ENCODE results near the gene MMS22L. TPM values are rescaled to one million over a fixed set of nuclear protein-coding genes. Genes with fewer than 3 reads are reported as not detected.

Gene MMS22L
- total RNA-seq, 2 donors from 2014 or later = 40.9 to 62.0 TPM

DNA sequence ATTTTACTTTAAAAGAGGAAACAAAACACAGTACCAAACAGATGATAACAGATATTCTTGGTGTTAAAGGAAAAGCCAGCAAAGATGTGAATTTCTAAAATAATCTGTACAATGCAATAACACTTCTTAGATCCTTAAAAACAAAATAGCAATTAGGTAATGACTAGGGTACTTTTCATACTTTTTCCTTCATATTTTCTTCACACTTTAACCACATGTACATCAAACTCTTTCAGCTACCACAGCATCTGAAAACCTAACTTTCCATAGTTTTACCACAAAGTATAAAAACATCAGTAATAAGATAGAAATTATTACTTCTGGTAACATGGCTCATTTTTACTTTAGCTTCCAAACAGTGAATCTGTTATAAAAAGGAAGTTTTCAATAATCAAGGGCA is 141.3 kb downstream of the MMS22L start:
- no peak for ATAC-seq (replicated peaks)

DNA sequence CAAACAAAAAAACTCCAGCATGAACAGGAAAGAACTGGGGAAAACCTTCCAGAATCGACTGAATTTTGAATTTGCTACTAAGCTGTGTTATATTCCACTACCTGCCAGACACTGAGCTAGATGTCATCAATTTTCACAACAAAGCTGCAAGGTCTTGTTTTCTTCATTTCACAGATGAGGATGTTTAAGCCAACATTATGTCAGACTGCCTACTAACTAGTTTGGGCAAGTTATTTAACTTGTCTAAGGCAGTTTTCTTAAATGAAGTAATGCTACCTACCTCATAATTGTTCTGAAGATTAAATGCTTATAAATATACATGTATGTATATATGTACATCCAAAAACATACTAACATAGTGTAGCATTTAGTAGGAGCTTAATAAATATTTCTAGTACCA is 144.4 kb downstream of the MMS22L start:
- Mint-ChIP-seq H3K4me3 (no peak overlapping the region), H3K36me3 (ENCODE audit: low read depth) (no peaks in the 10 kb centered on the region), H3K9me3 (no peaks in the 10 kb centered on the region), H3K4me1 (no peaks in the 10 kb centered on the region), H3K27ac (no peak overlapping the region), H3K27me3 (no peaks in the 10 kb centered on the region)
- ATAC-seq (replicated peaks) = no peak

More for the DNA sequence above, 141.3 kb downstream of the MMS22L start:
- peaks cover 11% of the 10 kb centered on the region for H3K36me3 Mint-ChIP-seq (ENCODE audit: low read depth)
- H3K9me3 Mint-ChIP-seq = no peaks in the 10 kb centered on the region
- H3K27me3 Mint-ChIP-seq = no peaks in the 10 kb centered on the region
- H3K4me1 Mint-ChIP-seq = no peaks in the 10 kb centered on the region
- no peak overlapping the region for H3K4me3 Mint-ChIP-seq
- H3K27ac Mint-ChIP-seq = no peak overlapping the region

DNA sequence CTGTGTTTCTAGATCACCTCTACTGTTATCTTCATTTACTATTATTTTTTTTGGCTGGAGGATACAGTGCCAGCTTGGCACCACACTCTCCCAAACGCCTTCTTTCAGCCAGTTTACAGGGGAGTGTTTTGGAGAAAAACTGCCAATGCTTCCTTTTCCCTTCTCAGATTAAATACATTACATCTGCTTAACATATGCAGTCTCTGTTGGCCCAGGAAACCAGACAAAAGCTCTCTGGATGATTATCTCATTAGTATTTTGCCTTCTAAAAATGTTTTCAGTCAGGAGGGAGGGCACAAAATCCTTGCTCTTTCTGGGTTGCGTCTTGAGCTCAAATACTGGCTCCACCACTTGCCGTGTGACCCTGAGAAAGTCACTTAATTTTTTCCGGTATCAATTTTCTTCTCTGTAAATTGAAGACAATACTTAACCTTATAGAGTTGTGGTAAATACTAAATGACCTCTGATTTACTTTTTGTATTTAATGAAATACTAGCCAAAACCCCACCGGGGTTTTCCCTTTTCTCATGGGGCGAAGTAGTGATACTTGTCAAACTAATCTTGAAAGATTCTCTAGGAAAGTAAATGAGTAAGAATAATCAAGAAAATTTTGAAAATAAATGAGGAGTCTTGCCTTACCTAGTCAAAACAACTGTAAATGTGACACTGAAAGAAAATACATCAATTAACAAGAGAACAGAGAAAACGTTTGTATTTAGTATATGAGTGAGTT is 146.2 kb downstream of the MMS22L start:
- no peaks in the 10 kb centered on the region for H3K27me3 Mint-ChIP-seq
- no peaks in the 10 kb centered on the region for H3K4me1 Mint-ChIP-seq
- H3K9me3 Mint-ChIP-seq = no peaks in the 10 kb centered on the region
- H3K4me3 Mint-ChIP-seq = no peak overlapping the region
- no peaks in the 10 kb centered on the region for H3K36me3 Mint-ChIP-seq (ENCODE audit: low read depth)
- peak overlapping the region; percentile 46 for H3K27ac Mint-ChIP-seq
- peak; percentile 43 for ATAC-seq (replicated peaks)

DNA sequence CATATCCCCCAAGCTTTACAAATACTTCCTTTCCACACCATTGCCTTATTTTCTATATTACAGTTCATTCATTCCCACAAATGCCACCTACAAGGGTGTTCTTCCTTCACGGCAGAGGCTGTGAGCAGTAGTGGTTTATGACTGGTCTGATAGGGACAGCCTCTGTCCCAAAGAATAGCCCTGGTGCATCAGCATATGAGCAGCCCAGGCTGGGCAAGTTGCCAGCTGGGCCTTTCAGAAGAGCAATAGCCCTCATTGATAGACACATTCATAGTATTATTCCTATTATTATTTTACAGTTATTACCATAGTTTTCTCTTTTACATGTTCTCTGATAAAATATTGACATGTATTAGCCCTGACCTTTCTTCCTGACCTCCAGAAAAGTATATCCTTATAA is 149.9 kb downstream of the MMS22L start:
- no peak for ATAC-seq (replicated peaks)
- H3K27ac Mint-ChIP-seq = no peak overlapping the region
- H3K9me3 Mint-ChIP-seq = no peaks in the 10 kb centered on the region
- no peaks in the 10 kb centered on the region for H3K4me1 Mint-ChIP-seq
- no peak overlapping the region for H3K4me3 Mint-ChIP-seq
- H3K27me3 Mint-ChIP-seq = no peaks in the 10 kb centered on the region
- H3K36me3 Mint-ChIP-seq (ENCODE audit: low read depth) = no peaks in the 10 kb centered on the region

DNA sequence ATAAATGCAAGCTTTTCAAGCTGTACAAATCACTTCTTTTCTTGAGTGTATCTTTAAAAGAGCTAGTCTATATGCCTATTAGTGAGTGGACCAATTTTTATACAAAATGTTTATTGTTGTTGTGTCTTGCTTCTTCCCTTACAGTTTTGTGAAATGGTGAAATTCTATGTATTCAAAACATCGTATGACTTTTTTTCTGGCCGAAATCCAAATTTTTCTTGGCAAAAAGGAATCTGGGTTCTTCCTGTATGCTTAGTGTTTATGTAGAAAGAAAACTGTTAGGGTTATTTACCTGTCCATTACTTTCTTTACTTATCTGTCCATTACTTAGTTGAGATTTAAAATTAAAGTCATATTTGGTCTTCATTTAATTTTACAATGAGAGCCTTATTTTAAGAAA is 153.9 kb downstream of the MMS22L start:
- Mint-ChIP-seq H3K4me1 (no peaks in the 10 kb centered on the region), H3K4me3 (no peak overlapping the region), H3K27ac (no peak overlapping the region), H3K27me3 (no peaks in the 10 kb centered on the region), H3K36me3 (ENCODE audit: low read depth) (no peaks in the 10 kb centered on the region), H3K9me3 (no peaks in the 10 kb centered on the region)
- no peak for ATAC-seq (replicated peaks)

DNA sequence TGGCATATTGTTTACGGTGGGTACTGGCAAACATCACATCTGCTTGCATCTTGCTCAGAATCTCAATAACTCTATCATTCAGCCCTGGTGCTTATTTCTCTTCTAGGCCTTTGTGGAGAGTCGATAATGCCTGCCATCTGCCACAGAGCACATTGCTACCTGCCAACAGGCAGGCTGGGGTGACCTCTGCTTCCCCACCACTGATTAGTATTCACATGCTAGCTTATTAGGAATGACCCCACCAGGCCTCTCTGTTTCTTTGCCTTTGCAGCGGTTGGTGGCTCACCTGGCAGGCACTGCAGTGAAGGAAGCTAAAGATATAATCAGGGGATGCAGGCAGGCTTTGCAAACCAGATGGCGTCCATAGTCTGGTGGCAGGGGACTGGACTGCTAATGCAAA is 154.5 kb downstream of the MMS22L start:
- Mint-ChIP-seq H3K4me1 (no peaks in the 10 kb centered on the region), H3K27me3 (no peaks in the 10 kb centered on the region), H3K9me3 (no peaks in the 10 kb centered on the region), H3K27ac (no peak overlapping the region), H3K4me3 (no peak overlapping the region), H3K36me3 (ENCODE audit: low read depth) (no peaks in the 10 kb centered on the region)
- ATAC-seq (replicated peaks) = no peak

DNA sequence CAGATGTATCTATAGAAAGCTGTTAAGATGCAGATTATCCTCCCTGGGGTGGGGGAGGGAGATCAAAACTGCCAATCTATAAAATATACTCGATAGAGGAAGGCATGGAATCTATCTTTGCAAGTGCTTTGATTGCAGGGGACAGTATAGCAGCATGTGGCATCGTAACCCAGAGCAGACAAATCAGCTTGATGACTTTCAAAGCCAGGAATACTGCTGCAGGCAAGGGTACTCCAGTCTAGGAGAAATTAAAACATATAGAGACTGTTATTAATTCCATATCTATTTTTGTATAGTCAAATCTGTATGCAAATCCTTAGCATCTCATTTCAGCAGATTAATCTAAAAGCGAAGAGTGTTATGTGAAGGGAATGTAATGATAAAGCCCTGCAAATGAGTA is 159.4 kb downstream of the MMS22L start:
- Mint-ChIP-seq H3K9me3 (peaks cover 10% of the 10 kb centered on the region), H3K4me1 (no peaks in the 10 kb centered on the region), H3K27me3 (peaks cover 4% of the 10 kb centered on the region), H3K27ac (no peak overlapping the region), H3K36me3 (ENCODE audit: low read depth) (no peaks in the 10 kb centered on the region), H3K4me3 (no peak overlapping the region)
- no peak for ATAC-seq (replicated peaks)

DNA sequence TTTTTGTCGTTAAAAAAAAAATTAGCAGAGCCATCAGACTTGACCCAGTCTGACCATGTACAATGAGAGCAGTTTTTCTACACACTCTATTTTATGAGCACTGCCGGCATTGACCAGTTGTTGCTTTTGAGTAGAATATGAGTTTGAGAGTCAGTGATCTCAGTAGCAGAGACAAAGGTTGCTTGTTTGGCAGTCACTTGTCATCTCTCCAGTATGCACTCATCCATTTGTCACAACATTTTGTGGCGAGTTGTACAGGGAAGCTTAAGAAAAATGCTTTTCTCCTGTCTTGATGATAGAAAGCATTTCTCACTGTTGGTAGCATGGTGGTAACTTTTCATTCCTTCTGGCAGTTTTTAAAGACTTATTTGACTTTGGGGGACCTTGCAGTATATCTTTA is 159.9 kb downstream of the MMS22L start:
- ATAC-seq (replicated peaks) = no peak
- no peak overlapping the region for H3K4me3 Mint-ChIP-seq
- H3K4me1 Mint-ChIP-seq = no peaks in the 10 kb centered on the region
- peaks cover 4% of the 10 kb centered on the region for H3K27me3 Mint-ChIP-seq
- no peaks in the 10 kb centered on the region for H3K36me3 Mint-ChIP-seq (ENCODE audit: low read depth)
- no peak overlapping the region for H3K27ac Mint-ChIP-seq
- H3K9me3 Mint-ChIP-seq = peaks cover 10% of the 10 kb centered on the region

DNA sequence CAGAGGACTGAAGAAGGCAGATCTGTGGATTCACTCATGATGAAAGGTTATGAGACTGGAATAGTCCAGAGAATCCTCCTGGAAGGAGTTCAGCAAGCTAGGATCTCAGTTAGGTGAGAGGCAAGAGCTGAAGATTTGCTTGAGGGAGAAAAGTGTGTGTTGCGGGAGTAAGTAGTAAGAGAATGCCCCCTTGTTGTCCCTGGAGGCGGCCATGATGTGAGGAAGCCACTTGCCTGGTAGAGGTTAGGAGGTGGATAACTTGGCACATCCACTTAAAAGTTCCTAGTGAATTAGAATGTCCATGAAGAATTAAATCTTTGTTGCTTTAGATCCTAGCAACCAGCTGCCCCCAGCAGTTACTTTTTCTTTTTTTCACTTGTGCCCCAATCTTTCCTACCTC is 162.5 kb downstream of the MMS22L start:
- Mint-ChIP-seq H3K27ac (no peak overlapping the region), H3K4me3 (no peak overlapping the region), H3K27me3 (peaks cover 4% of the 10 kb centered on the region), H3K9me3 (peaks cover 10% of the 10 kb centered on the region), H3K36me3 (ENCODE audit: low read depth) (no peaks in the 10 kb centered on the region), H3K4me1 (no peaks in the 10 kb centered on the region)
- no peak for ATAC-seq (replicated peaks)

DNA sequence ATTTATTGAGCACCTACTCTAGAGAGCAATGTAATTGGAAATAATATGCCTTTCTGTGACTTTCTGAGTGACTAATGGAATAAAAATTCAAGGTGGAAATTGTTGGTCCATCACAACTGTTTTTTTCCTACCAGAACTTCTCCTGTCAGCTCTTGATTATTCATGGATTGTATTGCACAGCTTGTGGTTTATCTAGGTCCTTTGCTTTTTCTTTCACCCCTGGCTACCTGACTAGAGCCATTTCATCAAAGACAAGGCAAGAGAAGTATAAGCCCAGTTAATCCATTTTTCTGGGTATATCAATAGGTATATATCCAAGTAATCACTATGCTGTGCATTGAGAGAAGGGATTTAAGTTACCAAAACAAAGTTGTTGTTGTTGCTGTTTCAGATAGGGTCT is 168.4 kb downstream of the MMS22L start:
- ATAC-seq (replicated peaks) = peak; percentile 26
- H3K9me3 Mint-ChIP-seq = peaks cover under 1% of the 10 kb centered on the region
- H3K36me3 Mint-ChIP-seq (ENCODE audit: low read depth) = no peaks in the 10 kb centered on the region
- H3K4me1 Mint-ChIP-seq = no peaks in the 10 kb centered on the region
- H3K4me3 Mint-ChIP-seq = no peak overlapping the region
- H3K27ac Mint-ChIP-seq = no peak overlapping the region
- H3K27me3 Mint-ChIP-seq = no peaks in the 10 kb centered on the region

DNA sequence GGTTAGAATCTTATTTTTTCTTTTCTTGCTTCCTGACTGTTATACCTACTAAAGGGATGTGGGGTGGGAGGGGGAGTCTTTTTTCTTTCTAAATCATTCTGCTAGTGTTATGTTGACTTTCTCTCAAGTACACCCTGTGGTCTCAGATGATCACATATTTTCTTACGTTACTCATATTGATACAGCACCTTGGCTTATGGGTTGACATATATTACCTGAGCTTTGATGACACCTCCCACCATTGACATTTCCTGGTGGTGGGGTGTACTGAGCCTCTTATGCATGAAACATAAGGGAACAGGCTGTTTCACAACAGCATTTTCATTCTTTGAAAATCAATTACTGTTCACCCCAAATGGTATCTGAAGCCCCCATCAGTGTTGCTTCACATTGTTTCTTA is 169.8 kb downstream of the MMS22L start:
- Mint-ChIP-seq H3K4me3 (no peak overlapping the region), H3K27me3 (no peaks in the 10 kb centered on the region), H3K27ac (no peak overlapping the region), H3K4me1 (no peaks in the 10 kb centered on the region), H3K36me3 (ENCODE audit: low read depth) (no peaks in the 10 kb centered on the region), H3K9me3 (no peaks in the 10 kb centered on the region)
- peak; percentile 93 for ATAC-seq (replicated peaks)

DNA sequence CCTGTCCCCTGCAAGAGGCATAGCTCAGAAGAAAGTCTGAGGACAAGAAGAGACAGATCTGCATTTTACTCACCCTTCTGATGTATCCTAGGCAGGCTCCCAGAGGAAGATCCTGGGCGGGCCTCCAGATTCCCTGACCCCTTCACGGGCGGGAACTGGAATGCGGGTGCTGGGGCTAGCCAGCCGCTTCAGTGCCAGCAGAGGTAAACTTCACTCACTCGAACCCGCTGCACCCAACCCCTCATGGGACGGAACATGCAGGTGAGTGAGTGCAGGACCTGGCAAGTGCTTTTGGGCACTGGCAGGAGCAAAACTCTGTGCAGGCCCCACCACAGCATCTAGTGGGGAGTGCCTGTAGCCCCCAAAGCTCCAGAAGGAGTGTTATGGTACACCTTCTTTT is 171.8 kb downstream of the MMS22L start:
- Mint-ChIP-seq H3K27me3 (no peaks in the 10 kb centered on the region), H3K27ac (no peak overlapping the region), H3K9me3 (no peaks in the 10 kb centered on the region), H3K4me1 (no peaks in the 10 kb centered on the region), H3K4me3 (no peak overlapping the region), H3K36me3 (ENCODE audit: low read depth) (no peaks in the 10 kb centered on the region)
- ATAC-seq (replicated peaks) = no peak

DNA sequence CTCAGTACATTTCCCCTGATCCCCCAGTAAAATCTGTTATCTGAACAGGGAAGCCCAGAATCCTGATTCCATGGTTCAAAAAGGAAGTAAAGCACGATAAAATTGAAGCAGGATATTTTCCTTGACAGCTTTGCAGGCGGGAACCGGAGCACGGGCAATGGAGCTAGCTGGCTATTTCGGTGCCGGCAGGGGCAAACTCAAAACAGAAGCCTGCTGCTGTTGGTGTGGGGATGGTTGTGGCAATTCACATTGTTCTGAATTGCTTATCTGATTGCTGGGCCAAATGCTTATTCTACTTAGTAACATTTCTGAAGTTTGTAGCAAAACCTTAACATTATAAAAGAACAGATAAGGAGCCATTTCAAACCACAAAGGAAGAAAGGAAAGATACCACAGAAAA is 172.4 kb downstream of the MMS22L start:
- H3K9me3 Mint-ChIP-seq = no peaks in the 10 kb centered on the region
- no peak overlapping the region for H3K27ac Mint-ChIP-seq
- H3K4me3 Mint-ChIP-seq = no peak overlapping the region
- H3K36me3 Mint-ChIP-seq (ENCODE audit: low read depth) = no peaks in the 10 kb centered on the region
- no peaks in the 10 kb centered on the region for H3K4me1 Mint-ChIP-seq
- H3K27me3 Mint-ChIP-seq = no peaks in the 10 kb centered on the region
- no peak for ATAC-seq (replicated peaks)

DNA sequence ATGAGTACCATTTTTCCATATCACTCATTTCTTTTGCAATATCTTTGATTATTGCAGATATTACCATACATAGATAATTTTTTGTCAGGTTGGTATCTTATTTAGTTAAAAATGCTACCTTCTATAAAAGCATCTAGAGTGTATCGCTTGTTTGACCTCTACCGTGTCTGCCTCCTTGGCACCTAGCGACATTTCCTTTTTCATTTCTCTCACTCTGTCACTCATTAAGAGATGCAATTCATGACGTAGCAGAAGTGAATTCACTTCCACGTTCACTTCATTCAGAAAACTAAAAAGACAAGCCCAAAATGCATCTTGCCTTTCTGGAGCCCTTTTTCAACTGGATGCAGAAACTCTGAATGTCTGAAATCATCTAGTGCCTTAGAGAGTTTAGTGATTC is 172.9 kb downstream of the MMS22L start:
- H3K27me3 Mint-ChIP-seq = no peaks in the 10 kb centered on the region
- no peaks in the 10 kb centered on the region for H3K9me3 Mint-ChIP-seq
- no peak for ATAC-seq (replicated peaks)
- H3K4me1 Mint-ChIP-seq = no peaks in the 10 kb centered on the region
- no peak overlapping the region for H3K27ac Mint-ChIP-seq
- no peaks in the 10 kb centered on the region for H3K36me3 Mint-ChIP-seq (ENCODE audit: low read depth)
- no peak overlapping the region for H3K4me3 Mint-ChIP-seq

DNA sequence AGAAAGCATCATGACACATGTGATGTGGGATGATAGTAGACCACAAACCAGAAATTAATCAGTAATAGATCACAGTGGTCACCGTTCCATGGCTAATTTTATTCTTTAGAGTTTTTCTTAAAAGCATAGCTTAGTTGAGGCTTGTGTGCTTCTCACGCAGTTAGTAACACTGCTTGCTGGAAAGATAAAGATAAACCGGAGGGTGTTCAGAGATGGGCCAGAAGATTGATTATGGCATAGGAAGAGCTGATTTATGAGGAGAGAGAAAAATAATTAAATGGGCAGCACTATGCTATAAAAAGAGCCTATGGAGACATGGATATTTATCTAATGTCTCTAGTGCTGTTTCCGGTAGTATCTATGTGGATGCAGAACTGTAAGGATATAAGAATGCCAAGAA is 173.6 kb downstream of the MMS22L start:
- ATAC-seq (replicated peaks) = no peak
- H3K4me3 Mint-ChIP-seq = no peak overlapping the region
- no peaks in the 10 kb centered on the region for H3K4me1 Mint-ChIP-seq
- H3K36me3 Mint-ChIP-seq (ENCODE audit: low read depth) = no peaks in the 10 kb centered on the region
- no peak overlapping the region for H3K27ac Mint-ChIP-seq
- no peaks in the 10 kb centered on the region for H3K9me3 Mint-ChIP-seq
- H3K27me3 Mint-ChIP-seq = no peaks in the 10 kb centered on the region

Measured in activated T-helper 17 cell treated with anti-CD3 and anti-CD28 coated beads, Interleukin-2, amount 50 U/mL, for 72 hours (primary cell).